Stomach (tissue), 4 donors: ENCODE data around the gene PTMA.

Experiments
- CTCF ChIP-seq, 7 experiments: fragments of 450-650 bp in 4 of 7; fragments of 200-600 bp in 3 of 7; sonication (generic) in 3 of 7; IDR thresholded peaks; one replicate each; pipeline ENCODE4 v1.5.1; 2016 to 2019; ENCODE audit warnings: antibody characterized with exemption in 7 of 7, control low read depth in 2 of 7, mild to moderate bottlenecking in 1 of 7
- EP300 ChIP-seq: sonication (generic); formaldehyde crosslinking; IDR thresholded peaks from one replicate; pipeline ENCODE4 v1.6.1; 2017; ENCODE audit warnings: antibody characterized with exemption
- POLR2A ChIP-seq, 4 donors: fragments of 450-650 bp; IDR thresholded peaks; one replicate each; pipeline ENCODE4 v1.6.1; 2016; ENCODE audit warnings: antibody characterized with exemption in 4 of 4, control low read depth in 2 of 4, mild to moderate bottlenecking in 1 of 4, moderate library complexity in 1 of 4
- POLR2AphosphoS5 ChIP-seq, 3 donors: sonication (generic); formaldehyde crosslinking; IDR thresholded peaks; one replicate each; pipeline ENCODE4 v1.6.1; 2016; ENCODE audit warnings: antibody characterized with exemption in 3 of 3

GRCh38 chr2:231711677-231712450 lies 3.5 kb downstream of the PTMA start:
- no peak for TF ChIP-seq CTCF (IDR thresholded peaks at IDR 0.05)
- no peak for TF ChIP-seq POLR2A (IDR thresholded peaks at IDR 0.05)
- no peak for TF ChIP-seq POLR2AphosphoS5 (IDR thresholded peaks at IDR 0.05)
- TF ChIP-seq EP300 = no peak
